HEK293 (cell line): ENCODE data around the gene CDX1.

ENCODE experiments used
- CTCF ChIA-PET: fragments of 350-600 bp; formaldehyde crosslinking; extraction: SDS; loops from one replicate; lab custom pipeline; 2021; ENCODE audit warnings: antibody characterized with exemption; lab: Yijun Ruan, JAX
- POLR2A ChIA-PET: fragments of 300-600 bp; formaldehyde crosslinking; extraction: SDS; loops from one replicate; lab custom pipeline; 2020; ENCODE audit warnings: antibody characterized with exemption, inconsistent platforms; lab: Yijun Ruan, JAX
- H3K27ac ChIP-seq: fragments of 200-500 bp; sonication (Bioruptor generic); 2 replicates; pipeline ENCODE4 v1.5.1; 2014; ENCODE audit warnings: low read depth, low read length, control low read depth, inconsistent platforms; ENCODE audit errors: extremely low read depth
- H3K36me3 ChIP-seq, 2 experiments: fragments of 200-500 bp in 1 of 2; sonication (Bioruptor generic) in 1 of 2; 1 replicate in 1 of 2; 2 replicates in 1 of 2; pipeline ENCODE4 v1.5.1; 2014 to 2017; ENCODE audit warnings: inconsistent platforms in 2 of 2, low read length in 2 of 2; ENCODE audit not compliant: control insufficient read depth in 2 of 2, insufficient read depth in 1 of 2
- H3K4me1 ChIP-seq: fragments of 200-500 bp; sonication (Bioruptor generic); 2 replicates; pipeline ENCODE4 v1.5.1; 2014; ENCODE audit warnings: mild to moderate bottlenecking, low read length, inconsistent platforms; ENCODE audit not compliant: control insufficient read depth, insufficient read depth
- H3K4me3 ChIP-seq: 2 replicates; pipeline ENCODE4 v1.5.1; 2011; ENCODE audit warnings: low read depth, mild to moderate bottlenecking, control low read depth, low read length, moderate library complexity
- H3K9me3 ChIP-seq: fragments of 200-500 bp; sonication (Bioruptor generic); 2 replicates; pipeline ENCODE4 v1.5.1; 2014; ENCODE audit warnings: low read depth, low read length, inconsistent platforms; ENCODE audit not compliant: control insufficient read depth, insufficient read depth
- GLIS1 ChIP-seq: fragments of 450-650 bp; formaldehyde crosslinking; IDR thresholded peaks from 2 replicates; pipeline ENCODE4 v1.5.1; 2016; ENCODE audit warnings: missing biosample characterization, missing genetic modification characterization
- IKZF3 ChIP-seq: fragments of 450-650 bp; IDR thresholded peaks from 2 replicates; pipeline ENCODE4 v1.5.0; 2018; ENCODE audit warnings: missing biosample characterization, mild to moderate bottlenecking, missing genetic modification characterization, moderate library complexity
- MEIS1 ChIP-seq: sonication (generic); formaldehyde crosslinking; IDR thresholded peaks from 2 replicates; pipeline ENCODE4 v1.8.1; 2022; ENCODE audit warnings: missing genetic modification reagents, mild to moderate bottlenecking, borderline replicate concordance
- SCRT2 ChIP-seq: fragments of 450-650 bp; formaldehyde crosslinking; IDR thresholded peaks from 2 replicates; pipeline ENCODE4 v1.5.1; 2016; ENCODE audit warnings: missing biosample characterization, missing genetic modification characterization
- TCF7L2 ChIP-seq: IDR thresholded peaks from 2 replicates; pipeline ENCODE4 v1.6.1; 2011; ENCODE audit warnings: low read depth, mild to moderate bottlenecking, inconsistent platforms, low read length, moderate library complexity, borderline replicate concordance
- ZNF121 ChIP-seq: fragments of 450-650 bp; formaldehyde crosslinking; IDR thresholded peaks from 2 replicates; pipeline ENCODE4 v1.5.1; 2016; ENCODE audit warnings: missing biosample characterization, missing genetic modification characterization
- ZNF140 ChIP-seq: fragments of 450-650 bp; formaldehyde crosslinking; IDR thresholded peaks from 2 replicates; pipeline ENCODE4 v1.5.1; 2016; ENCODE audit warnings: missing biosample characterization, missing genetic modification characterization
- ZNF433 ChIP-seq: fragments of 450-650 bp; formaldehyde crosslinking; IDR thresholded peaks from 2 replicates; pipeline ENCODE4 v1.5.1; 2016; ENCODE audit warnings: missing biosample characterization, missing genetic modification characterization, low read depth
- ZNF449 ChIP-seq: fragments of 450-650 bp; formaldehyde crosslinking; IDR thresholded peaks from 2 replicates; pipeline ENCODE4 v1.5.1; 2017; ENCODE audit warnings: missing biosample characterization, mild to moderate bottlenecking, missing genetic modification characterization, moderate library complexity
- ZNF621 ChIP-seq: fragments of 450-650 bp; formaldehyde crosslinking; IDR thresholded peaks from 2 replicates; pipeline ENCODE4 v1.5.1; 2017; ENCODE audit warnings: missing biosample characterization, missing genetic modification characterization
- ZNF624 ChIP-seq: fragments of 450-650 bp; formaldehyde crosslinking; IDR thresholded peaks from 2 replicates; pipeline ENCODE4 v1.5.1; 2017; ENCODE audit warnings: missing biosample characterization, missing genetic modification characterization
- ZNF670 ChIP-seq: fragments of 450-650 bp; formaldehyde crosslinking; IDR thresholded peaks from 2 replicates; pipeline ENCODE4 v1.5.1; 2016; ENCODE audit warnings: missing biosample characterization, missing genetic modification characterization, low read depth
- ZNF768 ChIP-seq: fragments of 450-650 bp; formaldehyde crosslinking; IDR thresholded peaks from 2 replicates; pipeline ENCODE4 v1.5.1; 2018; ENCODE audit warnings: missing biosample characterization, mild to moderate bottlenecking, missing genetic modification characterization
- ZNF837 ChIP-seq: fragments of 450-650 bp; formaldehyde crosslinking; IDR thresholded peaks from 2 replicates; pipeline ENCODE4 v1.5.1; 2016; ENCODE audit warnings: missing biosample characterization, missing genetic modification characterization
- ZSCAN16 ChIP-seq: fragments of 450-650 bp; formaldehyde crosslinking; IDR thresholded peaks from 2 replicates; pipeline ENCODE4 v1.5.1; 2016; ENCODE audit warnings: missing biosample characterization, missing genetic modification characterization
- TF ChIP-seq, protein P1 (sequence below): fragments of 450-650 bp; formaldehyde crosslinking; IDR thresholded peaks from 2 replicates; pipeline ENCODE4 v1.5.1; 2016; ENCODE audit warnings: missing biosample characterization, missing genetic modification characterization

The CDX1 gene

GRCh38 chr5:150176745-150177477 is 10.3 kb downstream of the CDX1 start:
- Histone ChIP-seq H3K36me3 (no peaks in the 10 kb centered on the region), H3K27ac (no peak overlapping the region), H3K4me1 (0 out of 2 replicates have a peak, but pooled peaks cover 3% of the 10 kb centered on the region), H3K4me3 (no peak overlapping the region), H3K9me3 (no peaks in the 10 kb centered on the region)
- ChIA-PET CTCF (interaction anchor here (0.9 to 2.6 kb wide), 4 partner anchors 14 to 42 kb away, joined by 3 to 20 read pairs (median 5); no protein-coding TSS in a partner anchor), POLR2A (no interaction called here)
- TF ChIP-seq GLIS1, result peak; percentile 53
- 0 out of 2 replicates have a peak, but pooled peaks have one; percentile 14 for TF ChIP-seq ZNF121 (tag by site-specific recombination)
- no peak for TF ChIP-seq TCF7L2
- TF ChIP-seq IKZF3 (tag by site-specific recombination), result no peak

DNA sequence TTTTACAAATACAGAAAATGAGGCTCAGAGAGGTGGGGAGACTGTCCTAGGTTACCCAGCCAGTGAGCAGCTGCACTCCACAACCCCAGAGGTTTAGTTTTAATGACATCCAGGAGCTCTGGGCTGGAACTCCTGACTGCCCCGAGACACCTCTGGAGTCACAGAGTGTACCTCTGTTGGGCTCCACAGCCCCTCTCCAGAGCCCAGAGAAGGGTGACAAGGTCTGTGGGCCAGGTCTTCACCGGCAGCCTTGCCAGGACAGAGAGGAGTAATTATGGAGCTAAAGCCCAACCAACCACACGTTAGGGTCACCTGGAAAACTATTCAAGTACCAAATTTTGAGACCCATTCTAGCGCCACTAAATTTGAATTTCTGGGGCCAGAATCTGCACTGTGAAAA is 11.1 kb downstream of the CDX1 start:
- no peaks in the 10 kb centered on the region for H3K9me3 ChIP-seq
- H3K36me3 ChIP-seq, result no peaks in the 10 kb centered on the region
- TF ChIP-seq ZNF621 (tag by site-specific recombination) (no peak), ZNF140 (tag by site-specific recombination) (no peak), ZSCAN16 (tag by site-specific recombination) (no peak), ZNF624 (tag by site-specific recombination) (no peak), ZNF449 (peak; percentile 88)
- no peak overlapping the region for H3K4me3 ChIP-seq
- H3K4me1 ChIP-seq, result 0 out of 2 replicates have a peak, but pooled peaks cover 3% of the 10 kb centered on the region
- ChIA-PET CTCF (no interaction called here), POLR2A (no interaction called here)
- no peak overlapping the region for H3K27ac ChIP-seq

GRCh38 chr5:150178262-150178661 is 11.7 kb downstream of the CDX1 start:
- Histone ChIP-seq H3K36me3 (no peaks in the 10 kb centered on the region), H3K4me1 (0 out of 2 replicates have a peak, but pooled peaks cover 3% of the 10 kb centered on the region), H3K9me3 (no peaks in the 10 kb centered on the region), H3K4me3 (no peak overlapping the region), H3K27ac (no peak overlapping the region)
- CTCF ChIA-PET, result interaction anchor here (1.4 kb wide), 1 partner anchor 10 kb away, joined by 4 read pairs; no protein-coding TSS in a partner anchor
- TF ChIP-seq, protein P1, sequence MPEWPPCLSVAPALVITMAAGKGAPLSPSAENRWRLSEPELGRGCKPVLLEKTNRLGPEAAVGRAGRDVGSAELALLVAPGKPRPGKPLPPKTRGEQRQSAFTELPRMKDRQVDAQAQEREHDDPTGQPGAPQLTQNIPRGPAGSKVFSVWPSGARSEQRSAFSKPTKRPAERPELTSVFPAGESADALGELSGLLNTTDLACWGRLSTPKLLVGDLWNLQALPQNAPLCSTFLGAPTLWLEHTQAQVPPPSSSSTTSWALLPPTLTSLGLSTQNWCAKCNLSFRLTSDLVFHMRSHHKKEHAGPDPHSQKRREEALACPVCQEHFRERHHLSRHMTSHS, result no peak
- 0 out of 2 replicates have a peak, but pooled peaks have one; percentile 20 for TF ChIP-seq SCRT2
- POLR2A ChIA-PET, result no interaction called here

GRCh38 chr5:150179019-150179620 is 12.5 kb downstream of the CDX1 start:
- no peaks in the 10 kb centered on the region for H3K36me3 ChIP-seq
- no peaks in the 10 kb centered on the region for H3K9me3 ChIP-seq
- TF ChIP-seq ZNF837 (tag by site-specific recombination) (no peak), ZNF768 (tag by site-specific recombination) (no peak), ZNF670 (tag by site-specific recombination) (no peak), MEIS1 (no peak), ZNF433 (tag by site-specific recombination) (no peak)
- TF ChIP-seq, all 188 proteins: peak for 0
- ChIA-PET CTCF (interaction anchor here (0.6 to 1.4 kb wide), 4 partner anchors 10 to 547 kb away, joined by 3 to 4 read pairs (median 3); no protein-coding TSS in a partner anchor), POLR2A (no interaction called here)
- Histone ChIP-seq H3K4me3 (no peak overlapping the region), H3K4me1 (0 out of 2 replicates have a peak, but pooled peaks cover 3% of the 10 kb centered on the region), H3K27ac (no peak overlapping the region)
